Neural progenitor cell (in vitro differentiated cells): Measurements from ENCODE around the gene SUPT20HL1. TPM values are rescaled to one million over a fixed set of nuclear protein-coding genes. Genes with fewer than 3 reads are reported as not detected.

ENCODE experiments used
- DNase-seq: peaks from one replicate; pipeline ENCODE4 v3.0.0-alpha.2; 2016; ENCODE audit warnings: low spot score
- H2AFZ ChIP-seq: fragments of 200-600 bp; sonication (generic); replicated peaks from 2 replicates; pipeline ENCODE4 v1.6.1; 2016; ENCODE audit warnings: antibody characterized with exemption
- H3F3A ChIP-seq: fragments of 200-600 bp; sonication (generic); 2 replicates; pipeline ENCODE4 v1.6.1; 2016; ENCODE audit warnings: antibody characterized with exemption, low read depth
- H3K27ac ChIP-seq: fragments of 200-600 bp; sonication (generic); 2 replicates; pipeline ENCODE4 v1.5.1; 2016; ENCODE audit warnings: mild to moderate bottlenecking
- H3K27me3 ChIP-seq: fragments of 200-600 bp; sonication (generic); 2 replicates; pipeline ENCODE4 v1.6.1; 2016; ENCODE audit warnings: mild to moderate bottlenecking, moderate library complexity
- H3K36me3 ChIP-seq: fragments of 200-600 bp; sonication (generic); 2 replicates; pipeline ENCODE4 v1.5.1; 2016
- H3K4me1 ChIP-seq: fragments of 200-600 bp; sonication (generic); 2 replicates; pipeline ENCODE4 v1.6.1; 2016; ENCODE audit warnings: mixed run types
- H3K4me2 ChIP-seq: fragments of 200-600 bp; sonication (generic); 2 replicates; pipeline ENCODE4 v1.6.1; 2016
- H3K4me3 ChIP-seq: fragments of 200-600 bp; sonication (generic); 2 replicates; pipeline ENCODE4 v1.5.1; 2016
- H3K79me2 ChIP-seq: fragments of 200-600 bp; sonication (generic); 2 replicates; pipeline ENCODE4 v1.6.1; 2016; ENCODE audit warnings: low read depth
- H3K9ac ChIP-seq: fragments of 200-600 bp; sonication (generic); 2 replicates; pipeline ENCODE4 v1.6.1; 2016
- H3K9me3 ChIP-seq: fragments of 200-600 bp; sonication (generic); 2 replicates; pipeline ENCODE4 v1.5.1; 2016; ENCODE audit warnings: low read depth
- H4K20me1 ChIP-seq: fragments of 200-600 bp; sonication (generic); 2 replicates; pipeline ENCODE4 v1.6.1; 2016; ENCODE audit warnings: low read depth
- H3K27ac Mint-ChIP-seq: 3 replicates; pipeline ENCODE4 v1.8.0; 2021; ENCODE audit warnings: mixed read lengths
- H3K27me3 Mint-ChIP-seq: 2 replicates; pipeline ENCODE4 v1.8.0; 2022; ENCODE audit warnings: low read depth, mild to moderate bottlenecking, inconsistent platforms, moderate library complexity, mixed read lengths; ENCODE audit not compliant: insufficient read depth
- H3K36me3 Mint-ChIP-seq: 3 replicates; pipeline ENCODE4 v1.8.0; 2021; ENCODE audit warnings: mixed read lengths
- H3K4me1 Mint-ChIP-seq: 3 replicates; pipeline ENCODE4 v1.8.0; 2021; ENCODE audit warnings: mixed read lengths
- H3K4me3 Mint-ChIP-seq: 3 replicates; pipeline ENCODE4 v1.8.0; 2021; ENCODE audit warnings: mild to moderate bottlenecking, moderate library complexity, mixed read lengths
- H3K9me3 Mint-ChIP-seq: 3 replicates; pipeline ENCODE4 v1.8.0; 2020; ENCODE audit warnings: mixed read lengths
- CTCF ChIP-seq: fragments of 200-600 bp; sonication (generic); IDR thresholded peaks from 2 replicates; pipeline ENCODE4 v1.5.1; 2017; ENCODE audit warnings: antibody characterized with exemption, mild to moderate bottlenecking
- EZH2 ChIP-seq: fragments of 200-600 bp; sonication (generic); IDR thresholded peaks from 2 replicates; pipeline ENCODE4 v1.6.1; 2017; ENCODE audit warnings: antibody characterized with exemption, mild to moderate bottlenecking, moderate library complexity
- EZH2phosphoT487 ChIP-seq: fragments of 200-600 bp; sonication (generic); IDR thresholded peaks from 2 replicates; pipeline ENCODE4 v1.6.1; 2017; ENCODE audit warnings: antibody characterized with exemption
- total RNA-seq: library from RNA; depleted of rRNA; stranded (reverse); fragments of >200 nt; gene quantifications from 2 replicates; pipeline ENCODE4 v1.2.3, GENCODE V29; 2015; ENCODE audit warnings: low replicate concordance

SUPT20HL1 gene
- total RNA-seq, 1 donor from 2014 or later: not detected

DNA sequence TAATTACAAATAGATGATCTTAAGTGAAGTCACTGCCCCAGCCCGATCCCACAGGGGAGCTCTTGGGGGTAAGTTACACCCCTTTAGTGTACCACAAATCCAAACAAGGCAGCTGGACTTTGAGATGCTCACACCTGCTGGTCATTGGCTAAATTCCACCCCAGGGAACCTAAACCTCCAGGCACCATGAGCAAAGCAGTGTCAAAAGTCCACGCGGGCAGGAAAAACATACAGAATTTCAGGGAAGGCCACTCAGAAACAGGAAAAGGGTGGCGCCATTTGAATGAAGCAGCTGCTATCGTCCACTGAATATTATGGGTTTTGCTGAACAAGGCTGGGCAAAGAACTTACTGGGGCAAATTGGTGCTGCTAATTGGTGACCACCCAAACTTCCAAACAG is 30.9 kb downstream of the SUPT20HL1 start:
- peaks cover 18% of the 10 kb centered on the region for H3K27me3 Mint-ChIP-seq
- H4K20me1 ChIP-seq: no peaks in the 10 kb centered on the region

DNA sequence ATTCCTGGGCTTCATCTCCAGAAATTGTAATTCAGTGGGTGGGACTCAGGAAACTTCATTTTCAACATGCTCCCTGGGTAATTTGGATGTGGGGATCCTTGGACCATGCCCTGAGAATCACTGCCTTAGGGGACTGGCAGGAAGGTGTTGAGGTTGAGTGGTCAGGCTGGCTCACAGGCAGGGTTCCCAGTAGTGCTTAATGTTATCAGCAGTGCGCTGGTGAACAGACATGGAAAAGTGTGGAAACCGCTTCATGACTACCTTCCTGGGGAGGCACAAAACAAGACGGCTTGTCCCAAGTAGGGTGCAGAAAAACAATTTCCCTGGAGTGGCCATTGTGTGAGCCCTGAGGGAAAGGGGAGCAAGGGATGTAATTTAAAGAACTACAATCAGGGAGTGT is 31.4 kb downstream of the SUPT20HL1 start:
- no peaks in the 10 kb centered on the region for H3K79me2 ChIP-seq
- Mint-ChIP-seq H3K27me3 (peaks cover 18% of the 10 kb centered on the region), H3K36me3 (no peaks in the 10 kb centered on the region), H3K27ac (peak overlapping the region; percentile 30), H3K4me1 (no peaks in the 10 kb centered on the region), H3K9me3 (no peaks in the 10 kb centered on the region), H3K4me3 (no peak overlapping the region)
- H3K4me2 ChIP-seq: no peak overlapping the region
- no peak for TF ChIP-seq EZH2phosphoT487
- TF ChIP-seq EZH2: no peak
- TF ChIP-seq CTCF: no peak
- no peaks in the 10 kb centered on the region for H3K4me1 ChIP-seq
- H3K9me3 ChIP-seq: no peaks in the 10 kb centered on the region
- H4K20me1 ChIP-seq: no peaks in the 10 kb centered on the region
- H3K36me3 ChIP-seq: no peaks in the 10 kb centered on the region
- H3K27me3 ChIP-seq: no peaks in the 10 kb centered on the region
- H3K9ac ChIP-seq: no peak overlapping the region
- DNase-seq: no peak
- no peak overlapping the region for H2AFZ ChIP-seq
- no peak overlapping the region for H3K4me3 ChIP-seq
- H3F3A ChIP-seq: no peaks in the 10 kb centered on the region
- H3K27ac ChIP-seq: no peak overlapping the region

More for the DNA sequence above, 30.9 kb downstream of the SUPT20HL1 start:
- Mint-ChIP-seq H3K36me3 (no peaks in the 10 kb centered on the region), H3K9me3 (no peaks in the 10 kb centered on the region), H3K27ac (no peak overlapping the region), H3K4me1 (no peaks in the 10 kb centered on the region), H3K4me3 (no peak overlapping the region)
- Histone ChIP-seq H2AFZ (no peak overlapping the region), H3K4me3 (no peak overlapping the region), H3K4me2 (no peak overlapping the region), H3K27ac (no peak overlapping the region), H3K9me3 (no peaks in the 10 kb centered on the region), H3K9ac (no peak overlapping the region), H3K27me3 (no peaks in the 10 kb centered on the region), H3F3A (no peaks in the 10 kb centered on the region), H3K79me2 (no peaks in the 10 kb centered on the region), H3K36me3 (no peaks in the 10 kb centered on the region), H3K4me1 (no peaks in the 10 kb centered on the region)
- TF ChIP-seq CTCF (no peak), EZH2 (no peak), EZH2phosphoT487 (no peak)
- no peak for DNase-seq

DNA sequence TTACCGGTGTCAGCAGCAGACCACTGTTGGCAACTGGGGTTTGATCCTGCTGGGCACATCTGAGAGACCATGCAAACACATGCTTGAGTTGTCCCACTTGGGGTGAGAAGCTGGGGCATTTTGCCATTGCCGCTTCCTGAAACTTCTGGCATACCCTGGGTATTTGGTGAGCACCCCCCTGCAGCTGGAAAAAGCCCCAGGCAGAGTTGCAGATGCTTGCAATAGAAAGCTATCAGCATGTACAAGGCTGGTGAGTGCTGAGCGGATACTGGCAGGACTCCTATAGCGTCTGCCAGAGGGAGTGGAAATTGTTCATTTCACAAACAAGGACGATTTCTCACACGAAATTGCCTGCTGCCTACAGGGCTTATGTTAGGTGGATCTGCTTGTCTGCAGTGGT is 32.3 kb downstream of the SUPT20HL1 start:
- H3K79me2 ChIP-seq: no peaks in the 10 kb centered on the region
- no peak overlapping the region for H3K4me2 ChIP-seq
- no peak overlapping the region for H3K4me3 ChIP-seq
- no peak overlapping the region for H2AFZ ChIP-seq
- no peak overlapping the region for H3K4me3 Mint-ChIP-seq
- no peaks in the 10 kb centered on the region for H3K36me3 ChIP-seq
- H3K27ac ChIP-seq: no peak overlapping the region
- no peaks in the 10 kb centered on the region for H3K9me3 ChIP-seq
- no peaks in the 10 kb centered on the region for H3F3A ChIP-seq
- no peaks in the 10 kb centered on the region for H3K27me3 ChIP-seq
- peaks cover 15% of the 10 kb centered on the region for H3K27me3 Mint-ChIP-seq
- H3K27ac Mint-ChIP-seq: no peak overlapping the region
- H4K20me1 ChIP-seq: no peaks in the 10 kb centered on the region
- H3K4me1 Mint-ChIP-seq: no peaks in the 10 kb centered on the region
- H3K4me1 ChIP-seq: no peaks in the 10 kb centered on the region
- H3K9ac ChIP-seq: no peak overlapping the region
- no peaks in the 10 kb centered on the region for H3K9me3 Mint-ChIP-seq
- no peak for TF ChIP-seq EZH2
- TF ChIP-seq CTCF: no peak
- no peak for TF ChIP-seq EZH2phosphoT487
- DNase-seq: no peak
- no peaks in the 10 kb centered on the region for H3K36me3 Mint-ChIP-seq
